AG09319 (cell line): ENCODE data around the gene ATP6V1F.

Experiments
- DNase-seq: peaks from one replicate; pipeline ENCODE4 v3.0.0-alpha.2; 2010; ENCODE audit warnings: low read depth; ENCODE audit errors: extremely low read depth
- TF ChIP-seq, protein P1 (sequence below): IDR thresholded peaks from 2 replicates; pipeline ENCODE4 v1.5.1; 2011; ENCODE audit warnings: low read depth, mild to moderate bottlenecking, inconsistent platforms, low read length, moderate library complexity

The ATP6V1F gene

DNA sequence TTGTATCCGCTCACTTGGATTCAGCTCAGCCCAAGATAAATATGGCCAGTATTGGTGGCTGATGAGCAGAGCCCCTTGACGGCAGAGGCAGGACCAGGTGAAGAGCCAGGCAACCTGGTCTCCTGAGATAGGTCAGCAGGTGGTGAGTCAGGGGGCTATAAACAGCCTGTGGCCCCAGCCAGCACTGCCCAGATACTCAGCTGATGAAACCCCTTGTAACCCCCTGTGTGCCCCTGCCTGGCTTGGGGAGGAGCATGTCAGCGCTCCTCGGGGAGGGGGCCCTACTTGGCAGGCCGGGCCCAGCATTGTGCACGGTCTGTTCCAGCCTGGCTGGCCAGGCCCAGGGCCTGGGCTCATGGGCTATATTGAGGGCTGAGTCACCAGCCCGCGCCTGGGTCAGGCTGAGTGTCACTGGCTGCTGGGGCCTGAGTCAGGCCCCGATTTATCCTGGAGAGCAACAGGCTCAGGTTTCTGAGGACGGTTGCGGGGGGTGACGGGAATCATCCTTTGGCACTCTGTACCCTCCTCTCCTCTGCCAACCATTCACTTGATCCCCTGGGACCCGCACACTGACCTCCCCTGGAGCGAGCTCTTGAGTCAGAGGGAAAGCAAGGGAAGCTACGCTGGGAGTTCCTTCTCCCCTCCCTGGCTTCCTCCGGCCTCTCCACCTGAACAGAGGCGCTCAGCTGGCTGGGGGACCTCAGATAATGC lies 35.3 kb upstream of the ATP6V1F start:
- TF ChIP-seq, protein P1, sequence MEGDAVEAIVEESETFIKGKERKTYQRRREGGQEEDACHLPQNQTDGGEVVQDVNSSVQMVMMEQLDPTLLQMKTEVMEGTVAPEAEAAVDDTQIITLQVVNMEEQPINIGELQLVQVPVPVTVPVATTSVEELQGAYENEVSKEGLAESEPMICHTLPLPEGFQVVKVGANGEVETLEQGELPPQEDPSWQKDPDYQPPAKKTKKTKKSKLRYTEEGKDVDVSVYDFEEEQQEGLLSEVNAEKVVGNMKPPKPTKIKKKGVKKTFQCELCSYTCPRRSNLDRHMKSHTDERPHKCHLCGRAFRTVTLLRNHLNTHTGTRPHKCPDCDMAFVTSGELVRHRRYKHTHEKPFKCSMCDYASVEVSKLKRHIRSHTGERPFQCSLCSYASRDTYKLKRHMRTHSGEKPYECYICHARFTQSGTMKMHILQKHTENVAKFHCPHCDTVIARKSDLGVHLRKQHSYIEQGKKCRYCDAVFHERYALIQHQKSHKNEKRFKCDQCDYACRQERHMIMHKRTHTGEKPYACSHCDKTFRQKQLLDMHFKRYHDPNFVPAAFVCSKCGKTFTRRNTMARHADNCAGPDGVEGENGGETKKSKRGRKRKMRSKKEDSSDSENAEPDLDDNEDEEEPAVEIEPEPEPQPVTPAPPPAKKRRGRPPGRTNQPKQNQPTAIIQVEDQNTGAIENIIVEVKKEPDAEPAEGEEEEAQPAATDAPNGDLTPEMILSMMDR = no peak
- peak; percentile 55 for DNase-seq

DNA sequence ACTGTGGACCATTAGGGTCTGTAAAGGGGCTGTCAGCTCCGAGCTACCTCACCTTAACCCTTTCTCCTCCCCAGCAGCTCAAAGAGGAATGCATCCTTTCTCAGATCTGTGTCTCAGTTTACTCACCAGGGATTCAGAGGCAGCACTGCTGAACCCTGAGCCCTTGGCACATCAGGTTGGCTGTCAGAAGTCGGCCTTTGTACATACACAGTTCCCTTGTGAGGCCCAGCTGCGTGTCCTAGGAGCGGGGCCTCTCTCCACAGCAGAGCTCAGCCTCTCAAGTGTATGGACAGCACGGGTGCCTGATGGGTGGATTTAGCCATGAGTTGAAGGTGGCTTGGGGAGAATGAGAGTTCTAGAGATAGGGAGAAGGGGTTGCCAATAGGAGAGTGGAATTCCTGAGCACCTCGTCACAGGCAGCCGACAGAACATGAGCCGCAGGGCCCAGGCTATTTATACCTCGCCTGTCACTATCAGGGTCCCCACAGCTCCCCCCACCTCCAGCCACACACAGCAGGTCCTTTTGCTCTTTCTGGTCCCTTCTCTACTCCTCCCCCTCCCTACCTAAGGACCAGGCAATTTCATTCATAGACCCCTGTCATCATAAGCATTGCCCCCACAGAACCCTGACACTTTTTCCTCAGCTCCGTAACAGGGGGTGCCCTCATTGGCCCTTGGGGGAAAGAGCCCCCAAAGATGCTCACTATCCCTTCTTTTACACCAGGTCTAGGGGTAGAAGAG lies 34.5 kb upstream of the ATP6V1F start:
- TF ChIP-seq, protein P1 = no peak
- DNase-seq = no peak

DNA sequence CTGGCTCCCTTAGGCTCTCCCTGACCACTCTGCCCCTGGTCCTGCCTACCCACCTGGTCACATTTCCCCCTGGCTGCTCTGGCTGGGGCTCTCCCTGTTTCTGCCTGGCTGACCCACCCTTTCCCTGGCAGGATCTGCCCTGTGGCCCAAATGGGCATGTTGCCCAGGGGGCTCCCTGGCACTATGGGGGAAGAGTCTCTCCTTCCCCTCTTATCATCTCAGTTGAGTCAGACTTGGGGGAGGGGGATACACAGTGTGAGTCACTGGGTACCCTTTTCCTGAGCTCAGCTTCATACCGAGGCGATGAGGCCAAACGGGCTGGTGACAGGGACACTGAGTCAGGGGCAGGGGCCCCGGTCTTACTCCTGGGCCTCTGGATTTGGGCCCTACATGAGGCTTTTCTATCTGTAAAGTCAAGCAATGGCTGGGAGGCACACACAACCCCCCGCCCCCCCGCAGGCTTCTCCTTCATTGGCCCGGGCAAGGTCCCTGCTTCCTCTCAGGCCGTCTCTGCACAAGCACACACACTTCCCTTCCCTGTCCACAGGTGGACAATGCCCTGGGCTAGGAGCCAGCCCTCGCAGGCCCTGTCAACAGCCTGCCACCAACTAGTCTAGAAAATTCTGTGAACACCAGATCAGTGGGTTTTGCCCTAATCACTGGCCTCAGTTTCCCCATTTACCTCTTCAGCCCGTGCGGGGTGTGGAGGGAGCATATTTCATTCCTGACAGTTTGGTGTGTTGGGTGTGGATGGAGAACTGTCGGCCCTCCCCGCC lies 33.1 kb upstream of the ATP6V1F start:
- TF ChIP-seq, protein P1 = no peak
- DNase-seq = no peak

DNA sequence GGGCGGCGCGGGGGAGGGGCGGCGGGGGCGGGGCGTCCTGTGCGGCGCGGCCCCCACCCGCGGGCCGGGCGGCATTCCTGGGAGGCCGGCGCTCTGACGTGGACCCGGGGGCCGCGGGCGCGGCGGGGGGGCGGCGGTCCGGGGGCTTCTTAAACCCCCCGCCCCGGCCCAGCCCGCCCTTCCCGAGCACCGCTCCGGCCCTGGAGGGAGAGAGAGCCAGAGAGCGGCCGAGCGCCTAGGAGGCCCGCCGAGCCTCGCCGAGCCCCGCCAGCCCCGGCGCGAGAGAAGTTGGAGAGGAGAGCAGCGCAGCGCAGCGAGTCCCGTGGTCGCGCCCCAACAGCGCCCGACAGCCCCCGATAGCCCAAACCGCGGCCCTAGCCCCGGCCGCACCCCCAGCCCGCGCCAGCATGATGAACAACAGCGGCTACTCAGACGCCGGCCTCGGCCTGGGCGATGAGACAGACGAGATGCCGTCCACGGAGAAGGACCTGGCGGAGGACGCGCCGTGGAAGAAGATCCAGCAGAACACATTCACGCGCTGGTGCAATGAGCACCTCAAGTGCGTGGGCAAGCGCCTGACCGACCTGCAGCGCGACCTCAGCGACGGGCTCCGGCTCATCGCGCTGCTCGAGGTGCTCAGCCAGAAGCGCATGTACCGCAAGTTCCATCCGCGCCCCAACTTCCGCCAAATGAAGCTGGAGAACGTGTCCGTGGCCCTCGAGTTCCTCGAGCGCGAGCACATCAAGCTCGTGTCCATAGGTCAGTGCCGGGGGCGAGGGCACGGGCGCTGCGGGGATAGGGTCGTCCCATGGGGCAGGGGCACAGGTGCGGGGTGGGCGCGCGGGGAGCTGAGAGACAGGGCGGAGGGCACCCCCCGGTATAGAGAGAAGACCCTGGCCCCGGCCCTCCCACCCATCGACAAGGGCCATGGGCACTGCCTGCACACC lies 32.2 kb upstream of the ATP6V1F start, which contains the start of gene FLNC:
FLNC (plus strand) TSS at position 176 of the 947 bp plus-strand sequence; CDS start at position 408, 232 bp downstream.
- peak; percentile 49 for DNase-seq
- TF ChIP-seq, protein P1 = no peak

DNA sequence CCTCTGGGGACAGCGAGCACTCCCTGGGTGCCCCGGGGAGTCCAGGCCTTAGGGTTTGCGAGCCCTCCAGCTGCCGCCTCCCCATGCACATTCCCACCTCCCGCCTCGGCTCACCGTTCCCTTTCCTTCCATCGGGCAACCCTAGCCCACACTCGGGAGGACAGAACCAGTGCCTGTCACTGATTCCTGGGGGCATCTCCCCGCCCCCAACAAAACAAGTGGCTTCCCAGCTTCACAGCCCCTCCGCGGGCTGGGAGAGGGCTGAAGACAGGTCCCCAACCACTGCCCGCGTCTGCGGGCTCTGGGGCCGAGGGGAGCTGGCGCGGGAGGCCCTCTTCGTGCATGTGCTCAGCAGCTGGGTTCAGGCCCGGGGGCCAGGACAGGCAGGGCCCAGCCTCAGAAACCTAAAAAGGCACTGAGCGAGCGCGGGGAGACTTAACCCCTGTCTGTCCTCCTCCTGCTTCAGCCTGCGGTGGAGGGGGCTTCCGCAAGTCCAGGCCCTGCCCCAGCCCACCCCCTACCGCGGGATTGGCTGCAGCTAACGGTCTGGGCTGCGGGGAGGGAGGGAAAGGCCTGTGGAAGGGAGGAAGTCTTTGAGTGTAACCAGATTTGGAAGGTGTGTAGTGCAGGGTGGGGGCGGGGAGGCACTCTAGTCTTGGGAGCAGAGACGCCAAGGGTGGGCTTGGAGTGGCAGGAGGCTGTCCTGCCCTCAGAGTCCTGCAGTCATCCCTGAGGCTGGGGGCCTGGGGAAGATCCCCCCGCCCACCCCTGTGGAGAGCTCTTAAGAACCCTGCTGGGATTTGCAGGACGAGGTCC lies 31.3 kb upstream of the ATP6V1F start:
- TF ChIP-seq, protein P1 = no peak
- DNase-seq = peak; percentile 50
